ENCODE data around the gene OPA1.
"Not testable (repeated sequence)": the region's sequence is repeated elsewhere in the genome, so short reads cannot be mapped to it uniquely, and the experiment has no call there.

The OPA1 gene

GRCh38 chr3:193590088-193590856 is 2.7 kb upstream of the OPA1 start:
- no peak for DNase-seq

DNA sequence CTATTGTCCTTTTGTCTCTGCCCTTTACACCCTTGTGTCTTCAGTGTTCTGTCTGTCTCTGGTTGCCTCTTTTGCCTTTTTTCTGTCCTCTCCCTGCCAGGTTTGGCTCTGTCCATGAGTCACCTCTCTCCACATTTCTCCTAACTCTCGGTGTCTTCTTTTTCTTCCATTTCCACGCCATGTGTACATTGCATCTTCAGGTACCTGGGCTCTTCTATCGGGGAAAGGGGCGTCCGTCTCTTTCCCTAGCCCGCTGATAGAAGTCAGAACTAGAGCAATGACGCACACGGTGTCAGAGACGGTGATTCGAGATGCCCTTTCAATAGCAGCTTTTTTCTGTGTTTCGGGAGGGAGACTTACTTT is 641 bp downstream of the OPA1 start:
- peak; percentile 20 for DNase-seq

DNA sequence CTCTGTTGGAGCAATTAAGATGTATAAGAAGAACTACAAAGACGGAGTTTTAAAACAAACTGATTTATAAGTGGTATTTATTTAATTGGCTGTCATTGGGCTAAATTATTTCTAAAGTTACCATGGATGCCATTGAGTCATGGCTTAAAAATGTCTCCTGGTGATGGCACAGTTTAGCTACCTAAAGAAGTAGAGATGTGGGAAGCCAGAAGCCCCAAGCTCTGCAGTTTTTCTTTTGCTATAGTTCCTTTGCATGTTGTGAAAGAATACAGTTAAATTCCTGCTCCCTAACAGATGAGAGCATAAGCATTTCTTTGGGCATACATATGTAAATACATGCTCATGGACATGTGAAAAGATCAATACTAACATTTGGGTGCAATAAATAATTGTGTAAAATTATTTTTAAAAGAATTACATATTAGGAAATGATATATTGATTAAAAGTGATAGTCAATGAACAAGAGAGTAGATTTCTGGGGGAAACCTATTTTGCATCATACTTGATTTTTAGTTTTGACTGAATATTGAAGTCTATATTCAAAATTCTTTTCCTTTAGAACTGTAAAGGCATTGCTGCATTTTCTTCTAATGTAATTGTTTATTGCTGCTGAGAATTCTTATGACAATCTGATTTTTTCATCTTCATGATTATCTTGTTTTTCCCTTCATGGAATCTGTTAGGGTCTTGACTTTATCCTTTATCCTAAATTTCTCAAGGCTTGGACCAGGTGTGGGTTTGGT is 2.1 kb downstream of the OPA1 start:
- DNase-seq, result no peak

DNA sequence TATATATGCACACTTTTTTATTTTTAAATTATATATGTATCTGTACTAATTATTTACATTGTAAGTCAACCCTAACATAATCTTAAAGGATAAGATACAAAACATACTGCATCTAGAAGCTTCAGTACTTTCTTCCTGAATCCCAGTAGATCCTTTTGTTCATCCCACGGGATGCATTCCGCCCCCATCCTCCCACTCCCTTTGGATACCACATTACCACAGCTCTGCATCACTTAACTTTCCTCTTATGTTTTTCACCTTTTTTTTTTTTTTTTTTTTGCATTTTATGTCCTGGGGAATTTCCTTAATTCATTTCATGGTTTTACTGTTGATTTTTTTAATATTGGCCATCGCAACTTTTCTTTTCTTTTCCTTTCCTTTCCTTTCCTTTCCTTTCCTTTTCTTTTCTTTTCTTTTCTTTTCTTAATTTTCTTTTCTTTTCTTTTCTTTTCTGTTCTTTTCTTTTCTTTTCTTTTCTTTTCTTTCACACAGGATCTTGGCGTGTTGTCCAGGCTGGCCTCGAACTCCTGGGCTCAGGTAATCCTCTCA is 3.0 kb downstream of the OPA1 start:
- no peak for DNase-seq

- DNase-seq, result no peak
Observed at GRCh38 chr3:193598202-193598601, 5.2 kb downstream of the OPA1 start.

DNA sequence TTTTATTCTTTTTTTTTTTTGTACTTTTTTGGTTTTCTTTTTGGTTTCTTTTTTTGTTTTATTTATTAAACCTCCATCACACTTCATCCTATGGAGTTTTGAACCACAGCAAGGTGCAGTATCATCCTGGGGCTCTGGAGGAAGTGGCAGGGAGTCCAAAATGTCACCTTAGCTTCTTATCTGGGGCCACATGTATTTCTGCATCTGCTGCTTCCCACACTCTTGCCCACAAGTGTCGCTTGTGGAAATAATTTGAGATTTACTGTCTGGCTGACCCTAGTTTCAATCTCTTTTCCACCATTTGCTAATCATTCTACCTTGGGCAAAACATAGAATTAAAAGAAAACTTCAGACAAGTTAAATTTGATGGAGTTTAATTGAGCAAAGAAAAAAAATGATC is 6.4 kb downstream of the OPA1 start:
- DNase-seq, result no peak

DNA sequence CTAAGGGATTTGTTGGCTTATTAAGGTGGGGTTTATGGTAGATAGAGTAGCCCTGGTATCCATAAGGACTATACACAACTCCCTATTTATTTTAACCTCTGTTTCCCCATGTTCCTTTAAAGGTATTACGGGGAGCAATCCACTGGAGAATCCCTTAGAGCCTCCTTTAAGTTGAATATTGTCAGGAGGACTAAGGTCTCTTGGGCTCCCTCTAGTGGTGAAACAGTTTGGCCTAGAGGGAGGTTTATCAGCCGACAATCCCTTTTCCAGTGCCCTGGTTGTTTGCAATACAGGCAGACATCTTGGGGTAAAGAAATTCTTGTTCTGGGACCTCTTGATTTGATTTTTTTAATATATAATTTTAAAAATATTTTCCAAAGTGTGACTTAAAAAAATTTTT is 12.9 kb downstream of the OPA1 start:
- DNase-seq, result peak; percentile 83

- not testable (repeated sequence) for DNase-seq
Observed at GRCh38 chr3:193606892-193607291, 13.9 kb downstream of the OPA1 start.

DNA sequence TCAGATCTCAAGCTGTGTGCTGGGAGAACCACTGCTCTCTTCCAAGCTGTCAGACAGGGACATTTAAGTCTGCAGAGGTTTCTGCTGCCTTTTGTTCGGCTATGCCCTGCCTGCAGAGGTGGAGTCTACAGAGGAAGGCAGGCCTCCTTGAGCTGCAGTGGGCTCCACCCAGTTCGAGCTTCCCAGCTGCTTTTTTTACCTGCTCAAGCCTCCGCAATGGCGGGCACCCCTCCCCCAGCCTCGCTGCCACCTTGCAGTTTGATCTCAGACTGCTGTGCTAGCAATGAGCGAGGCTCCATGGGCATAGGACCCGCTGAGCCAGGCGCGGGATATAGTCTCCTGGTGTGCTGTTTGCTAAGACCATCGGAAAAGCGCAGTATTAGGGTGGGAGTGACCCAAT is 17.5 kb downstream of the OPA1 start:
- DNase-seq, result not testable (repeated sequence)

DNA sequence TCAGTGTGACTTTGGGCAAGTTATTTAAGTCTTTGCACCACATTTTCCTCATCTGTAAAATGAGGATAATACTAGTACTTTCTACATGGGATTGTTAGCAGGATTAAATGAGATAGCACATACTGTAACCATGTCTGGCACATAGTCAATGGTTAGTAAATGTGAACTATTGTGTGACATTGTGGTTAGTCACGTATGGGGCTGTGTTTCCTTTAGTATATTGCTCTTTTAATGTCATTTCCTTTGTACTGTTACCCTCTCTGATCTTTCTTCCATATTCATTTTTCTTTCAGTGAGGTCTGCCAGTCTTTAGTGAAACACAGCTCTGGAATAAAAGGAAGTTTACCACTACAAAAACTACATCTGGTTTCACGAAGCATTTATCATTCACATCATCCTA is 21.4 kb downstream of the OPA1 start:
- DNase-seq, result no peak

GRCh38 chr3:193617628-193618027 is 24.6 kb downstream of the OPA1 start:
- no peak for DNase-seq

- no peak for DNase-seq
Observed at GRCh38 chr3:193620057-193620456, 27.0 kb downstream of the OPA1 start.

DNA sequence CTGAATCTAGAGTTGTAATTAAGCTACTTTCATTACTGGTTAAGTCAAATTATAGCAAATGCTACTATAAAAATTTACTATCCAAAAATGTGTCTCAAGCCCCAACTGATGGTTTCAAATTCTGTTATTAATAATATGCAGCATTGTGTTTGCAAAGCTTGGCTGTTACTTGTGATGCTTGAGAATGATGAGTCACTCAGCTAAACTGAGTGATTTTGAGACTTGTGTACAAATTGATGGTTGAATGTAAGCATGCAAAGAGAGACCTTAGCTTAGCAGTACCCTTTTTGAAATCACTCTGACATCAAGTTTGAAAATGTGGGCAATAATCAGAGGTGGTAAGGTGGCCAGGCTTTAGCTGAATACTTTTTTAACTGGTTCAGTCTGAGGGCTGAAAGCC is 27.6 kb downstream of the OPA1 start:
- no peak for DNase-seq

DNA sequence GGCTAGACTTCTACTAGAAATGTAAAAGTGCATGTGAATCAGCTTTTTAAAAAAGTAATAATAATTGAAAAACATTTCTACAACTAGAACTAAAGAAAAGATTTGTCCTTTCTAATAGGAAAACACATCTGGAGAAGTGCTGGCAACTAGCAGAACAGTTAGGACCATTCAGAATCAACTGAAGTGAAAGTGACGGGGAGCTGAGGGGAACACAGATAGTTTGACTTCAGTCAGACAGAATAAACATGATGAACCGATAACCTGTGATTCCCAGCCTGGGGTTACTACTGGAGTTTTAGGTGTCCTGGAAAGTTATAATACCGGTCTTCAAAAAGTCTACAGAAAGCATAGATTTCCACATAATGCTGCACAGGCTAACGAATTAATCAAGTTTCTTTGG is 28.1 kb downstream of the OPA1 start:
- DNase-seq, result no peak

DNA sequence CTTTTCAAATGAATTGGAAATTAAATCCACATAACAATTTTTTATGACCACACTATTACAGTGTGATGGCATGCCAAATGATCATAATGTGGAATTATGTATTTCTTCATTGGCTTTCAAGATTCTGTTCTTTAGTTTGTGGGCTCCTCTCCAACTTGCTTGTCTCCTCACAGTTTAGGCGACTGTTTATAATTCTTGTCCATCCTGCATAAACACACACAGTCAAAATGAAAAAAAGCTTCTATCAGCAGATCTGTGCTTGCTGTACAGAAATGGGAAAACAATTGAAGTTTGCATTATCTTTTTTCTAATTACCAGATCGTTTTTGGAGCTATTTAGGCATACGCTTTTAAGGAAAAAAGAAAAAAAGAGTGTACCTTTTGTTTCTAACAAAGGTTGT is 37.0 kb downstream of the OPA1 start:
- DNase-seq, result no peak

DNA sequence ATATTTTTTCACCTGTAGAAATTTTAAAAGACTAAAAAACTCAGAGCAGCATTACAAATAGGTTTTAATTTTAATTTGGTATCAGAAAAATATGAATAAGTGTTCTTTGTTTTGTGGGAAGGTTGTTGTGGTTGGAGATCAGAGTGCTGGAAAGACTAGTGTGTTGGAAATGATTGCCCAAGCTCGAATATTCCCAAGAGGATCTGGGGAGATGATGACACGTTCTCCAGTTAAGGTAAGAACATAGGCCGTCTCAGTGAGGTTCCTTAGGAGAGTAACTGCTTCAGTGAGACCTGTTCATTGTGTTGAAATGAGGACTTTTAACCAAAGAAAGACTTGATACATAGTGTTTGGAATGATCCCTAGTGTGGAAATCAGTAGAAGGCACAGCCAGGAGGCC is 44.8 kb downstream of the OPA1 start:
- DNase-seq, result no peak

GRCh38 chr3:193638833-193639232 is 45.8 kb downstream of the OPA1 start:
- DNase-seq, result no peak

DNA sequence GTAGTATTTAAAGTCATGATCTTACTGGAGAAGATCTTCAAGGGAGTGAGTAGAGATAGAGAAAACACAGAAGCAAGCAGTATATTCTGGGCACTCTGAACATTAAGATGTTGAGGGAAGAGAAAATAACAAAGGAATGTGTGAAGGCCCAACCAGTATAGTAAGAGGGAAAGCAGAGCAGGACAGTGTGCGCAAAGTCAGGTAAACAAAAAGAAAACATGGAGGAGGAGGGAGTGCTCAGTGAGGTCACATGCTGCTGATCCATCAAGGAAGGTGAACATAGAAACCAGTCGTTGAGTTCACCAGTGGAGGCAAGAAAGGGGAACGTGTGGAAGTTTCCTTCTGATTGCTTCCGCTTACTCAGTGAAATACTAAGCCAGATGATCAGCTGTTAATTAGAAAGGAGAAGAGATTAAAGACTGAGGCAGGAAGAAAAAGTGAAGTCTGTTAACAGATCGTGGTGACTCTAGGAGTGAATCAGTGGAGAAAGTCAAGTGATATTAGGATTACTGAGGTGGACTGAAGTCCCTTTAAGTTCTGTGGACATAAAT is 47.2 kb downstream of the OPA1 start:
- no peak for DNase-seq

GRCh38 chr3:193640728-193641439 is 47.9 kb downstream of the OPA1 start:
- no peak for DNase-seq

DNA sequence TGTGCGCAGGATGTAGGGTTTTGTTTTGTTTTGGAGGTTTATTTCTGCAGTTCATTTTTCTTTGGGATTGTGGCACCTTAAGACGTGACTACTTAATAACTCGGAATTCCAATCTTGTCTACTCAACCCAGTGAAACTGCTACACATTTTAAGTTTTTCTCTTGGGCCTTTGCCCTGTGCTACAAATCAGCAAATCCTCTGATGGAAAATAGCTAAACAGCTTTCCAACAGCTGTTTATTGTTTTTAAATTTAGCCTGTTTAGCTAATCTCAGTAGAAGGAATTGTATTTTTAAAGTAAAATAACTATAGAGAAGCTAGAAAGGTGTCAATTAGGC is 48.4 kb downstream of the OPA1 start:
- no peak for DNase-seq

- DNase-seq, result no peak
Observed at GRCh38 chr3:193645806-193646205, 52.8 kb downstream of the OPA1 start.

GRCh38 chr3:193648542-193649076 is 55.6 kb downstream of the OPA1 start:
- no peak for DNase-seq

- DNase-seq, result no peak
Observed at GRCh38 chr3:193650585-193650984, 57.6 kb downstream of the OPA1 start.
